Adrenal gland (tissue), 5 donors: ENCODE measurements around the gene EXOC4.

Experiments used
- POLR2A ChIP-seq, 2 donors: fragments of 450-650 bp; IDR thresholded peaks; one replicate each; pipeline ENCODE4 v1.6.1; 2017; ENCODE audit warnings: antibody characterized with exemption in 2 of 2, mild to moderate bottlenecking in 2 of 2, moderate library complexity in 1 of 2
- TF ChIP-seq, protein P1 (sequence below), 6 experiments: fragments of 450-650 bp in 4 of 6; fragments of 200-600 bp in 2 of 6; sonication (generic) in 1 of 6; IDR thresholded peaks; 1 replicate in 5 of 6; 2 replicates in 1 of 6; pipeline versions ENCODE4 v1.5.1 to v1.8.0; 2016 to 2021; ENCODE audit warnings: antibody characterized with exemption in 6 of 6, mild to moderate bottlenecking in 2 of 6, moderate library complexity in 1 of 6
- donor health status: DM: no; HTN: no; CAD: no.

DNA sequence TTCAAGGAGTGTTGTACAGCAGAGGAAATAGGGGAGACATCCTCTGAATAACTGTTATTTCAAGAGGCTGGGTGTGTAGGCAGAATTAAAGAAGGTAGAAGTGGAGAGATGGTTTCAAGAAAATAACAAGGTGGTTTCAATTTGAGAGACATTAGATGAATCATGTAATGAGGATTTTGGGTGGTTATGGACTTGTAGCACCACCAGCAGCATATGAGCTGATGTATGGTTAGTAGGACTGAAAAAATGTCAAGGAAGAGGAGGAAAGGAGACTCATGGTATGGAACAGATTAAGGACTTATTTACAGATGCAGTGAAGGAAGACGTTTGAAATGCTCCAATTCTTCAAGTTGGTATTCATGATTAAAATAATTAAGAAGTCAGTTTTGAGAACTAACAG, 166.2 kb downstream of the EXOC4 start:
- TF ChIP-seq, protein P1, sequence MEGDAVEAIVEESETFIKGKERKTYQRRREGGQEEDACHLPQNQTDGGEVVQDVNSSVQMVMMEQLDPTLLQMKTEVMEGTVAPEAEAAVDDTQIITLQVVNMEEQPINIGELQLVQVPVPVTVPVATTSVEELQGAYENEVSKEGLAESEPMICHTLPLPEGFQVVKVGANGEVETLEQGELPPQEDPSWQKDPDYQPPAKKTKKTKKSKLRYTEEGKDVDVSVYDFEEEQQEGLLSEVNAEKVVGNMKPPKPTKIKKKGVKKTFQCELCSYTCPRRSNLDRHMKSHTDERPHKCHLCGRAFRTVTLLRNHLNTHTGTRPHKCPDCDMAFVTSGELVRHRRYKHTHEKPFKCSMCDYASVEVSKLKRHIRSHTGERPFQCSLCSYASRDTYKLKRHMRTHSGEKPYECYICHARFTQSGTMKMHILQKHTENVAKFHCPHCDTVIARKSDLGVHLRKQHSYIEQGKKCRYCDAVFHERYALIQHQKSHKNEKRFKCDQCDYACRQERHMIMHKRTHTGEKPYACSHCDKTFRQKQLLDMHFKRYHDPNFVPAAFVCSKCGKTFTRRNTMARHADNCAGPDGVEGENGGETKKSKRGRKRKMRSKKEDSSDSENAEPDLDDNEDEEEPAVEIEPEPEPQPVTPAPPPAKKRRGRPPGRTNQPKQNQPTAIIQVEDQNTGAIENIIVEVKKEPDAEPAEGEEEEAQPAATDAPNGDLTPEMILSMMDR (IDR thresholded peaks at IDR 0.05): no peak
- TF ChIP-seq POLR2A (IDR thresholded peaks at IDR 0.05): no peak
